ENCODE data around the gene SALL1.

SALL1 gene

DNA sequence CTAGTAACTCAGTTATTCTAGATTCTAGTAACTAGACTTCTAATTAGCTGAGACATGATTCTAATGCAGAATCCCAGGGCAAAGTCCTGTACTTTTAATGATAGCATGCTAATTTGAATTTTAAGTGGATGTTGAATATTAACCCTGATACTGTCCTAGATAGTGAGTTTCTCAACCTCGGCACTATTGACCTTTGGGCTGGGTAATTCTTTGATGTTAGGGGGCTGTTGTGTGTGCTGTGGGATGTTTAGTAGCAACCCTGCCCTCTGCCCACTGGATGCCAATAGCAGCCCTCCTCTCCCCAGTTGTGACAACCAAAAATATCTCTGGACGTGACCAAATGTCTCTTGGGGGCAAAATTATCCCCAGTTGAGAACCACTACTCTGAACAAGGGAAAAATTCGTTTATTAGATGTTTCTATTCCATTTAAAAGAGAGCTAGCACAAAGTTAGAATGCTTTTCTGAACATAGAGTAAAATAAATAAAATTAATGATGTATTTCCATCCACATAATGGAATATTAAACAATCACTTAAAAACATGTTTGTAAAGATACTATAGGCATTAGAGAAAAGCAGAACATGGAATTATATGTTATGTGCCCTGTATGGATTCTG is 30.2 kb downstream of the SALL1 start:
- in situ Hi-C loops (cut with HindIII; ENCODE audit: low sequenced_read_pairs): no loop called here
- TF ChIP-seq, protein P1, sequence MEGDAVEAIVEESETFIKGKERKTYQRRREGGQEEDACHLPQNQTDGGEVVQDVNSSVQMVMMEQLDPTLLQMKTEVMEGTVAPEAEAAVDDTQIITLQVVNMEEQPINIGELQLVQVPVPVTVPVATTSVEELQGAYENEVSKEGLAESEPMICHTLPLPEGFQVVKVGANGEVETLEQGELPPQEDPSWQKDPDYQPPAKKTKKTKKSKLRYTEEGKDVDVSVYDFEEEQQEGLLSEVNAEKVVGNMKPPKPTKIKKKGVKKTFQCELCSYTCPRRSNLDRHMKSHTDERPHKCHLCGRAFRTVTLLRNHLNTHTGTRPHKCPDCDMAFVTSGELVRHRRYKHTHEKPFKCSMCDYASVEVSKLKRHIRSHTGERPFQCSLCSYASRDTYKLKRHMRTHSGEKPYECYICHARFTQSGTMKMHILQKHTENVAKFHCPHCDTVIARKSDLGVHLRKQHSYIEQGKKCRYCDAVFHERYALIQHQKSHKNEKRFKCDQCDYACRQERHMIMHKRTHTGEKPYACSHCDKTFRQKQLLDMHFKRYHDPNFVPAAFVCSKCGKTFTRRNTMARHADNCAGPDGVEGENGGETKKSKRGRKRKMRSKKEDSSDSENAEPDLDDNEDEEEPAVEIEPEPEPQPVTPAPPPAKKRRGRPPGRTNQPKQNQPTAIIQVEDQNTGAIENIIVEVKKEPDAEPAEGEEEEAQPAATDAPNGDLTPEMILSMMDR (IDR thresholded peaks at IDR 0.05; ENCODE audit: low read depth, low read length, missing control alignments): no peak
- no peak for DNase-seq (ENCODE audit: low read depth)
- H3K4me3 ChIP-seq (ENCODE audit: low read depth, low read length): no peak overlapping the region

DNA sequence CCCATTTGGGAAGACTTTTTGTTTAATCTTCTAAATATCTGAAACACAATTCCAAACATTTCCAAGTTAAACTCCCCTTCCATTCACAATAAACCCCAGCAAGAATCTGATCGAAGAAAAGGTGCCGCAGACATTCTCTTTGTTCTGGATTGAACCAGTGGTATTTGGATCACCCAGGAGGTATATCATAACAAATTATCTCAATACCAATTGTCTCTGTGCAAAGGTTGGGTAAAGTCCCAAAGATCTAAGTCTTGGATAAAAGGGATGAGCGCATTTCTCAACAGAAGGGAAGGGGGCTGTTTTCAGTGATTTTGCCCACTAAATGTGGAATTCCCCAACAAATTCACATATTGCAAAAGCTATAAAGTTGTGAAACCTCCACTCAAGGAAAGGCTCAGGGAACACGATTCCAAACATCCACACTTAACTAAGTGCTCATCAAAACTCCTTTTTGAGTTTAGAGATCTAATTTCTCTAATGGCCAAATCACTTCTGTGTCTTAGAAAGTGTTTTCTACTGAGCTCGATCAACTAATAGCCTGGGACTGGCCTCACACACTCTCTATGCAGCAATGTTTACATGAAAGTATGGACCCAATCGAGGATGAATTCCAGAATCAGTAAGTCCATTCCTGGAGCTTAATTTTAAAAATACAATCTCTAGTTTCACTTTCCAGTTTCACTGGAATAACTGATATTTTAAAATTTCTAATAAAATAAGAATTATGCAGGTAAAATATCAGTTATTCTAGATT is 30.9 kb downstream of the SALL1 start:
- no peak for DNase-seq (ENCODE audit: low read depth)
- in situ Hi-C loops (cut with HindIII; ENCODE audit: low sequenced_read_pairs): no loop called here
- TF ChIP-seq, protein P1 (IDR thresholded peaks at IDR 0.05; ENCODE audit: low read depth, low read length, missing control alignments): no peak
- H3K4me3 ChIP-seq (ENCODE audit: low read depth, low read length): no peak overlapping the region

DNA sequence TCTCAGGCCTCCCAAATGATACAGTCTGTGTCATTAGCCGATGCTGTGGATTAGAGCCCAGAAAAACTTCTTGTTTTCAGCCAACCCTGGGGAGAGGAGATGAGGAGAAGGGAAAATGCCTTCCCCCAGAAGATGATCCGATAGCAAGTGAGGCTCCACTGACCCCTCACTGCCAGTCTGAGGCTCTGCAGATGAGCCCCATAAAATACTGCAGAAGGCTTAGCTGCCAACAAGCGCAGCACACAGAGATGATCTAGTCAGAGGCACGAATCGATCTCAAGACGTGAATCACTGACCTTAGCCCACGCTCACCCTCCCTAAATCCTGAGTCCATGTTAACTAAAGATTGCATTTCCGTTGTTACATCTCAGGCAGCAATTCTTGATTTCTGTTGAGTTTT is 31.5 kb downstream of the SALL1 start:
- no peak for DNase-seq (ENCODE audit: low read depth)
- no peak overlapping the region for H3K4me3 ChIP-seq (ENCODE audit: low read depth, low read length)
- in situ Hi-C loops (cut with HindIII; ENCODE audit: low sequenced_read_pairs): no loop called here
- TF ChIP-seq, protein P1 (IDR thresholded peaks at IDR 0.05; ENCODE audit: low read depth, low read length, missing control alignments): no peak

DNA sequence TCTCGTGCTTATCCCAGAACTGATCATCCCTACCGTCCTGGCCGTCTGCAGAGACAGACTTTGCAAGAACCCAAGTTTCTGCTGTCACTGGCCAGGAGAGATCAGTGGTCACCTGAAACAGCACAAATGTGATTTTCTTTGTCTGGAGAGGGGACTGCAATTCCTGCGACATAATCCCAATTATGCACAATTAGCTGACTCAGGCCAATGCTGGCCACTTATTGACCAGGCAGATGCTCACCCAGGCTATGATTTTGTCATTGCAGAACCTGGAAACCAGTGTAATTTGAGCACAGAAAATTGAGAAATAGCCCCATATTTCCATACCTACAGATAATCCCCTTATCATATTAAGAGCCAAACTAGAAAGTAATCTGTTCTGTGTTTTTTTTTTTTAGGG is 34.7 kb downstream of the SALL1 start:
- in situ Hi-C loops (cut with HindIII; ENCODE audit: low sequenced_read_pairs): no loop called here
- no peak for DNase-seq (ENCODE audit: low read depth)

DNA sequence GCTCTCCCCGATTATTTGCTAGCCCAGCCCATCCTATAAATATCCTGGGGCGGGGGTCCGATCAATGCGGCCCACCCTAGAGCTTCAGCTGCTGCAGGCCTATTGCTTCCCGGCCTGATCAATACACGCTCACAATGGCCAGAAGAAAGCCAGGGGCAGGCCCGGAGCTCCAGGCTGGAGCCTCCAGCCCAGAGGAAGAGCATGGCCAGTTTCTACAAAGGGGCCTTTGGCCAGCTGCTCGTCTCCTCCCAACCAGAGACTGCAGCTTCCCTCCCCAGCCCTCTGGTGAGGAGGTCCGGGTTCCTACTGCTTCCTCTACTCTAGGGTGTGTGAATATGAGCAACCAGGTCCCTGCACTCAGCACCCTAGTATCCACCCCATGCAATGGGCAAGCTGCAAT is 36.7 kb downstream of the SALL1 start:
- in situ Hi-C loops (cut with HindIII; ENCODE audit: low sequenced_read_pairs): no loop called here

More for the DNA sequence above, 34.7 kb downstream of the SALL1 start:
- H3K4me3 ChIP-seq (ENCODE audit: low read depth, low read length): no peak overlapping the region
- TF ChIP-seq, protein P1 (IDR thresholded peaks at IDR 0.05; ENCODE audit: low read depth, low read length, missing control alignments): no peak

DNA sequence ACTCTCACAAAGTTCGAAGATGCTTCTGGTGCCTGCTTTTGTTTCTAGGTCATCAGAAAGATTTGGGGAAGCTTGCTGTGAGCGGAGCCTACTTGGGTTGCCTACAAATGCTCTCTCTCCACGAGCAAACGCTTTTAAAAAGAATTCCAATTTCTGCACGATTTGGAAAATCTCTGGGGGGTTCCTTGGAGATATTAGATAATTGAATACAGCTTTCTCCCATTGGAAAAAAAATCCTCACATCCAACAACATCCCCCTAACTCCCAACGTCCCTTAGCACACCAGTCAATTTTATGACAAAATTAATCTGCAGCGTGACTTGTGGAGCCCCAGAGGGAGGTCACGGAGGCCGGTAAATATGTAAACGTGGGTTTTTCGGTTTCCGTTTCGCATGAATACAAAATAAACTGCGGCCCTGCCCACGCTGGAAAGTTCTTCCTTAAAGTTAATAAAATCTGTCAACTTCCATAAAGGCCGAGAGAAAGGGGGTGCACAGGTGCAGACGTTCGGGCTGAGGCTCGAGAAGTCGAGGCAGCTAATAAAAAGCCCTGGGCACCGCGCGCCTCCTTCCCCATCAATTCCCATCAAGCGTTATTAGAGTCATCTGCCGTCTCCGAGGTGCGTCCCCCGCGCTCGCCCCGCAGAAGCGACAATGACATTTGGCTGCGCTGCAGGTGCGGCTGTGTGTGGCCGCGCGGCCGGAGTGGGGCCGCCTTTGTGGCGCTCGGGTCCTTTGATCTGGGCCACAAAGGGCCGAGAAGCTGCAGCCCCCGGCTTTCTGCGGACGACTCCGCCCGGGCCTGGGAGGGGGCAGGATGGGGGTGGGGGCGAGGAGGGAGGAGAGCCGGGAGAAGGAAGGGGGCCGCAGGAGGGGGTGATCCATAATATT is 37.6 kb downstream of the SALL1 start:
- in situ Hi-C loops (cut with HindIII; ENCODE audit: low sequenced_read_pairs): no loop called here
- H3K4me3 ChIP-seq (ENCODE audit: low read depth, low read length): peak overlapping the region; percentile 9
- TF ChIP-seq, protein P1 (IDR thresholded peaks at IDR 0.05; ENCODE audit: low read depth, low read length, missing control alignments): no peak
- DNase-seq (ENCODE audit: low read depth): no peak

More for the DNA sequence above, 36.7 kb downstream of the SALL1 start:
- TF ChIP-seq, protein P1 (IDR thresholded peaks at IDR 0.05; ENCODE audit: low read depth, low read length, missing control alignments): no peak
- DNase-seq (ENCODE audit: low read depth): no peak
- no peak overlapping the region for H3K4me3 ChIP-seq (ENCODE audit: low read depth, low read length)

Measured in astrocyte of the cerebellum (primary cell).